Keratinocyte (primary cell): Measurements from ENCODE around the gene ANTXR2. TPM values are rescaled to one million over a fixed set of nuclear protein-coding genes. Genes with fewer than 3 reads are reported as not detected.

ENCODE experiments used
- DNase-seq: peaks from one replicate; pipeline ENCODE4 v3.0.0-alpha.2; 2011; ENCODE audit warnings: low read depth, missing footprints, low spot score
- FAIRE-seq: peaks from 2 replicates; lab custom pipeline; 2011; peaks lifted over from hg19 to GRCh38; lab: Jason Lieb, UNC
- H2AFZ ChIP-seq: 2 replicates; pipeline ENCODE4 v1.6.0; 2012; ENCODE audit warnings: low read length, control low read depth, inconsistent platforms; ENCODE audit not compliant: control insufficient read depth
- H3K27ac ChIP-seq: 2 replicates; pipeline ENCODE4 v1.5.1; 2011; ENCODE audit warnings: low read length; ENCODE audit not compliant: control insufficient read depth, insufficient read depth
- H3K27me3 ChIP-seq: 3 replicates; pipeline ENCODE4 v1.6.0; 2011; ENCODE audit warnings: low read length; ENCODE audit not compliant: control insufficient read depth, insufficient read depth; ENCODE audit errors: extremely low read depth
- H3K36me3 ChIP-seq, 2 experiments: 2 replicates in 1 of 2; 3 replicates in 1 of 2; pipeline ENCODE4 v1.5.1; 2011; ENCODE audit warnings: low read length in 2 of 2, mild to moderate bottlenecking in 1 of 2; ENCODE audit not compliant: control insufficient read depth in 2 of 2, insufficient read depth in 2 of 2; ENCODE audit errors: extremely low read depth in 1 of 2
- H3K4me1 ChIP-seq: 3 replicates; pipeline ENCODE4 v1.5.1; 2011; ENCODE audit warnings: low read length; ENCODE audit not compliant: control insufficient read depth, insufficient read depth; ENCODE audit errors: extremely low read depth
- H3K4me2 ChIP-seq: 3 replicates; pipeline ENCODE4 v1.6.0; 2011; ENCODE audit warnings: low read depth, low read length; ENCODE audit not compliant: control insufficient read depth, insufficient read depth; ENCODE audit errors: extremely low read depth
- H3K4me3 ChIP-seq, 3 experiments: fragments of 200-600 bp in 1 of 3; sonication (generic) in 1 of 3; 2 replicates in 2 of 3; 3 replicates in 1 of 3; pipeline ENCODE4 v1.5.1; 2011 to 2016; ENCODE audit warnings: low read length in 3 of 3, mild to moderate bottlenecking in 3 of 3, control low read depth in 2 of 3, inconsistent platforms in 1 of 3, low read depth in 1 of 3, mixed read lengths in 1 of 3, mixed run types in 1 of 3, moderate library complexity in 1 of 3; ENCODE audit not compliant: control insufficient read depth in 2 of 3, insufficient read depth in 2 of 3; ENCODE audit errors: extremely low read depth in 1 of 3
- H3K79me2 ChIP-seq: 2 replicates; pipeline ENCODE4 v1.6.0; 2012; ENCODE audit warnings: low read length; ENCODE audit not compliant: control insufficient read depth, insufficient read depth
- H3K9ac ChIP-seq: 3 replicates; pipeline ENCODE4 v1.6.0; 2011; ENCODE audit warnings: low read length; ENCODE audit not compliant: control insufficient read depth, insufficient read depth; ENCODE audit errors: extremely low read depth
- H3K9me1 ChIP-seq: 3 replicates; pipeline ENCODE4 v1.6.0; 2011; ENCODE audit warnings: low read length; ENCODE audit not compliant: control insufficient read depth, insufficient read depth; ENCODE audit errors: extremely low read depth
- H3K9me3 ChIP-seq: 2 replicates; pipeline ENCODE4 v1.5.1; 2012; ENCODE audit warnings: low read depth, low read length; ENCODE audit not compliant: control insufficient read depth
- H4K20me1 ChIP-seq: 3 replicates; pipeline ENCODE4 v1.6.0; 2011; ENCODE audit warnings: low read length; ENCODE audit not compliant: control insufficient read depth, insufficient read depth; ENCODE audit errors: extremely low read depth
- EZH2 ChIP-seq: IDR thresholded peaks from one replicate; pipeline ENCODE4 v1.6.1; 2012; ENCODE audit warnings: inconsistent platforms, mild to moderate bottlenecking, low read length, moderate library complexity
- dilution Hi-C: fragments of 300-500 bp; cut with MboI; formaldehyde crosslinking; loops from one replicate; pipeline ENCODE4 v1.7.0; 2020; ENCODE audit warnings: low sequenced_read_pairs; ENCODE audit not compliant: extremely low pct_ligation_motif_present
- polyA plus RNA-seq, 5 experiments: library from polyadenylated mRNA; depleted of rRNA in 3 of 5; stranded (reverse) in 3 of 5; stranded (forward) in 1 of 5; unstranded in 1 of 5; fragments of >200 nt; gene quantifications; 1 replicate in 1 of 5; 2 replicates in 3 of 5; 3 replicates in 1 of 5; pipeline versions ENCODE4 v1.2.1 to v1.2.3, GENCODE V29; 2011 to 2012; ENCODE audit warnings: missing spikeins in 2 of 5, low read depth in 1 of 5, low replicate concordance in 1 of 5
- TF ChIP-seq, protein P1 (sequence below), 3 experiments: IDR thresholded peaks in 1 of 3; conservative IDR thresholded peaks in 1 of 3; optimal IDR thresholded peaks in 1 of 3; 2 replicates in 2 of 3; 3 replicates in 1 of 3; pipeline versions ENCODE3 to v1.5.1; 2011; ENCODE audit warnings: low read length in 3 of 3, mild to moderate bottlenecking in 3 of 3, moderate library complexity in 2 of 3, control low read depth in 1 of 3, inconsistent platforms in 1 of 3; ENCODE audit not compliant: insufficient read depth in 2 of 3; ENCODE audit errors: extremely low read depth in 1 of 3

The ANTXR2 gene
- polyA plus RNA-seq, 1 donor (not counting 4 experiments of a cell fraction or from before 2014, with no cell fraction given) = 89.1 TPM

DNA sequence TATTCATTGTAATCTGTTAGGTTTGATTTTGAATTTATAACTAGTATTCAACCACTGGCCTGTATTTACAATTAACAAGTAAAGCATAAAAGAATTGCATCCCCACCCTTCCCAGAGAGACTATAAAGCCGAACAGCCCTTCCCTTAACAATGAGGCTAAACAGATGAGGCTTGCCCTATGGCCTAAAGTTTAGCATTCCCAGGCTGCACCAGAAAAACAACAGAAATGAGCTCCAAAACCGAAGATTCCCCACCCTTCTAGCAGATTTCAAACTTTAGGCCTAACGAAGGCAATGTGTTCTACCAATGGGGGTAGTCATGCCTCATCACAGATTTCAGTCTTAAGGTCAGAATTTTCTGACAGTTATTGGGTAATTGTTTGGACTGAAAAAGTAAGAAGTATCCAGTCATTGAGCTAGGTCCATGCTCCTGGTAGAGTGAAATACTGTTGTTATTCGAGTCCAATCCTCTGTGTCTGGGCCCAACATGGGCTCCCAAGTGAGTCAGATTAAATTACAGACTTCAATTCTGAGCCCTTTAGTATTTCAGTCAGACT is 197.6 kb downstream of the ANTXR2 start:
- Histone ChIP-seq H3K79me2 (no peaks in the 10 kb centered on the region), H3K9me1 (no peaks in the 10 kb centered on the region), H3K4me2 (no peak overlapping the region), H3K4me3 (no peak overlapping the region), H3K9me3 (no peaks in the 10 kb centered on the region), H3K9ac (no peak overlapping the region), H3K4me1 (no peaks in the 10 kb centered on the region), H2AFZ (no peak overlapping the region), H3K27ac (no peak overlapping the region), H4K20me1 (no peaks in the 10 kb centered on the region), H3K27me3 (no peaks in the 10 kb centered on the region), H3K36me3 (no peaks in the 10 kb centered on the region)
- dilution Hi-C loops = no loop called here
- no peak for TF ChIP-seq EZH2
- TF ChIP-seq, protein P1, sequence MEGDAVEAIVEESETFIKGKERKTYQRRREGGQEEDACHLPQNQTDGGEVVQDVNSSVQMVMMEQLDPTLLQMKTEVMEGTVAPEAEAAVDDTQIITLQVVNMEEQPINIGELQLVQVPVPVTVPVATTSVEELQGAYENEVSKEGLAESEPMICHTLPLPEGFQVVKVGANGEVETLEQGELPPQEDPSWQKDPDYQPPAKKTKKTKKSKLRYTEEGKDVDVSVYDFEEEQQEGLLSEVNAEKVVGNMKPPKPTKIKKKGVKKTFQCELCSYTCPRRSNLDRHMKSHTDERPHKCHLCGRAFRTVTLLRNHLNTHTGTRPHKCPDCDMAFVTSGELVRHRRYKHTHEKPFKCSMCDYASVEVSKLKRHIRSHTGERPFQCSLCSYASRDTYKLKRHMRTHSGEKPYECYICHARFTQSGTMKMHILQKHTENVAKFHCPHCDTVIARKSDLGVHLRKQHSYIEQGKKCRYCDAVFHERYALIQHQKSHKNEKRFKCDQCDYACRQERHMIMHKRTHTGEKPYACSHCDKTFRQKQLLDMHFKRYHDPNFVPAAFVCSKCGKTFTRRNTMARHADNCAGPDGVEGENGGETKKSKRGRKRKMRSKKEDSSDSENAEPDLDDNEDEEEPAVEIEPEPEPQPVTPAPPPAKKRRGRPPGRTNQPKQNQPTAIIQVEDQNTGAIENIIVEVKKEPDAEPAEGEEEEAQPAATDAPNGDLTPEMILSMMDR (optimal IDR thresholded peaks at IDR 0.05 in 1 of 3, IDR thresholded peaks at IDR 0.05 in 1 of 3, conservative IDR thresholded peaks at IDR 0.05 in 1 of 3; ENCODE audit: extremely low read depth in 1 of 3, insufficient read depth in 2 of 3, low read length in 3 of 3) = no peak
- no peak for DNase-seq
- no peak for FAIRE-seq

DNA sequence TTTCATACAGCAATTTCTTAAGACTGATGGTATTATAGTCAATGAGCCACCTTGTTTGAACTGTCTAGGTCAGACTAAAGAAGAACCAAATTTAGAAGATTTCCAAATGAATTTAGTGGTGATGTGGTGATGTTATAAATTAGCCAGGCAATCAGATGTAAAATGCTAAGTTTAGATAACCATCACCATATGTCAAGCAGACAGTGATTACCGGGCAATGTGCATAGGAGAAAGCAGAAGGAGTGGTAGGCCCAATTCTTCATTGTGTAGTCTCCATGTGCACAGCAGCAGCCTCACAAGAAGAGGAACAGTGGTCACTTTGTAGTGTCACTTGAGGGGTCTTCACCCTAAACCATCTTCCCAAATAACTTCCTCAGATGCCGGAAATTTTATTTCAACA is 198.8 kb downstream of the ANTXR2 start:
- no peak overlapping the region for H3K4me3 ChIP-seq
- DNase-seq (no peak), FAIRE-seq (no peak)
- no peak overlapping the region for H3K9ac ChIP-seq
- H3K27me3 ChIP-seq = no peaks in the 10 kb centered on the region
- H3K4me2 ChIP-seq = no peak overlapping the region
- H2AFZ ChIP-seq = no peak overlapping the region
- TF ChIP-seq, protein P1 (optimal IDR thresholded peaks at IDR 0.05 in 1 of 3, IDR thresholded peaks at IDR 0.05 in 1 of 3, conservative IDR thresholded peaks at IDR 0.05 in 1 of 3; ENCODE audit: extremely low read depth in 1 of 3, insufficient read depth in 2 of 3, low read length in 3 of 3) = no peak
- TF ChIP-seq EZH2 = no peak
- no peaks in the 10 kb centered on the region for H3K36me3 ChIP-seq
- no peaks in the 10 kb centered on the region for H3K9me3 ChIP-seq
- no peaks in the 10 kb centered on the region for H3K79me2 ChIP-seq
- dilution Hi-C loops = no loop called here
- H3K27ac ChIP-seq = no peak overlapping the region
- H4K20me1 ChIP-seq = no peaks in the 10 kb centered on the region
- H3K4me1 ChIP-seq = no peaks in the 10 kb centered on the region
- H3K9me1 ChIP-seq = no peaks in the 10 kb centered on the region
